Measurements from ENCODE around the gene SLCO4A1.

DNA sequence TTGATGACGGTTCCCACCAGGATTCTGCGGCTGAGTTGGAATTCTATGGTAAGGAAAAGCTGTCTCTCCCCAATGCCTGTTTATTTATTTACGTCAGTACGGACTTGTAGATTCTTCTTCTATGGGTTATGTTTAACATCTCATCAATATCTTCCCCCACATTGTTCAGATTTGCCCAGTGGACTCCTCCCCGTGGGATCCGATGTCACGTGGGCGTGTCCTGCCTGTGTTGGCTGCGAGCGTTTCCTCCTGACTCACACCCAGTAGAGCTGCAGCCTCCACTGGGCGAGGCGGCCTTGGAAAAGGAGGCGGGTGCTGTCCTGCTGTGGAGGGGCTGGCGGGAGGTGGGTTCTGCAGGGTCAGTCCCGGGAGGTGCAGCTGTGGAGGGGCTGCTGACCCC lies 46.8 kb upstream of the SLCO4A1 start:
- TF ChIP-seq ZNF347 (CRISPR knock-in tag; IDR thresholded peaks at IDR 0.05; ENCODE audit: low read depth) = no peak
- no peak for TF ChIP-seq ZNF324 (CRISPR knock-in tag; IDR thresholded peaks at IDR 0.05)
- no peak for TF ChIP-seq KLF6 (CRISPR knock-in tag; IDR thresholded peaks at IDR 0.05; ENCODE audit: borderline replicate concordance)
- TF ChIP-seq, protein P1, sequence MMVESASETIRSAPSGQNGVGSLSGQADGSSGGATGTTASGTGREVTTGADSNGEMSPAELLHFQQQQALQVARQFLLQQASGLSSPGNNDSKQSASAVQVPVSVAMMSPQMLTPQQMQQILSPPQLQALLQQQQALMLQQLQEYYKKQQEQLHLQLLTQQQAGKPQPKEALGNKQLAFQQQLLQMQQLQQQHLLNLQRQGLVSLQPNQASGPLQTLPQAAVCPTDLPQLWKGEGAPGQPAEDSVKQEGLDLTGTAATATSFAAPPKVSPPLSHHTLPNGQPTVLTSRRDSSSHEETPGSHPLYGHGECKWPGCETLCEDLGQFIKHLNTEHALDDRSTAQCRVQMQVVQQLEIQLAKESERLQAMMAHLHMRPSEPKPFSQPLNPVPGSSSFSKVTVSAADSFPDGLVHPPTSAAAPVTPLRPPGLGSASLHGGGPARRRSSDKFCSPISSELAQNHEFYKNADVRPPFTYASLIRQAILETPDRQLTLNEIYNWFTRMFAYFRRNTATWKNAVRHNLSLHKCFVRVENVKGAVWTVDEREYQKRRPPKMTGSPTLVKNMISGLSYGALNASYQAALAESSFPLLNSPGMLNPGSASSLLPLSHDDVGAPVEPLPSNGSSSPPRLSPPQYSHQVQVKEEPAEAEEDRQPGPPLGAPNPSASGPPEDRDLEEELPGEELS (CRISPR knock-in tag; IDR thresholded peaks at IDR 0.05; ENCODE audit: borderline replicate concordance) = no peak
- no peak for TF ChIP-seq ZEB2 (IDR thresholded peaks at IDR 0.05)
- no peak for TF ChIP-seq PHF8 (IDR thresholded peaks at IDR 0.05; ENCODE audit: borderline replicate concordance, low read length)

All from K562 (cell line).